ENCODE measurements around the gene RSU1.

DNA sequence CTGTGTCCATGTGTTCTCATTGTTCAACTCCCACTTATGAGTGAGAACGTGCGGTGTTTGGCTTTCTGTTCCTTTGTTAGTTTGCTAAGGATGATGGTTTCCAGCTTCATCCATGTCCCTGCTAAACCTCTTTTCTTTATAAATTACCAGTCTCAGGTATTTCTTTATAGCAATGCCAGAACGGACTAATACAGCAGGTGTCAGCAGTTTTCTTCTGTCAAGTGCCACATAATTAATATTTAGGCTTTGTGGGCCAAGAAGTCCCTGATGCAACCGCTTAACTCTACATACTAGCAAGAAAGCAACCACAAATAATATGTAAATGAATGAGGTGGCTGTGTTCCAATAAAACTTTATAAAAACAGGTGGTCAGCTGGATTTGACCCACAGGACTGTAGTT is 269.3 kb downstream of the RSU1 start:
- TF ChIP-seq, protein P1, sequence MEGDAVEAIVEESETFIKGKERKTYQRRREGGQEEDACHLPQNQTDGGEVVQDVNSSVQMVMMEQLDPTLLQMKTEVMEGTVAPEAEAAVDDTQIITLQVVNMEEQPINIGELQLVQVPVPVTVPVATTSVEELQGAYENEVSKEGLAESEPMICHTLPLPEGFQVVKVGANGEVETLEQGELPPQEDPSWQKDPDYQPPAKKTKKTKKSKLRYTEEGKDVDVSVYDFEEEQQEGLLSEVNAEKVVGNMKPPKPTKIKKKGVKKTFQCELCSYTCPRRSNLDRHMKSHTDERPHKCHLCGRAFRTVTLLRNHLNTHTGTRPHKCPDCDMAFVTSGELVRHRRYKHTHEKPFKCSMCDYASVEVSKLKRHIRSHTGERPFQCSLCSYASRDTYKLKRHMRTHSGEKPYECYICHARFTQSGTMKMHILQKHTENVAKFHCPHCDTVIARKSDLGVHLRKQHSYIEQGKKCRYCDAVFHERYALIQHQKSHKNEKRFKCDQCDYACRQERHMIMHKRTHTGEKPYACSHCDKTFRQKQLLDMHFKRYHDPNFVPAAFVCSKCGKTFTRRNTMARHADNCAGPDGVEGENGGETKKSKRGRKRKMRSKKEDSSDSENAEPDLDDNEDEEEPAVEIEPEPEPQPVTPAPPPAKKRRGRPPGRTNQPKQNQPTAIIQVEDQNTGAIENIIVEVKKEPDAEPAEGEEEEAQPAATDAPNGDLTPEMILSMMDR (optimal IDR thresholded peaks at IDR 0.05 in 1 of 3, IDR thresholded peaks at IDR 0.05 in 1 of 3, conservative IDR thresholded peaks at IDR 0.05 in 1 of 3; ENCODE audit: extremely low read depth in 1 of 3, insufficient read depth in 2 of 3, low read length in 3 of 3): no peak
- no peak for TF ChIP-seq EZH2 (IDR thresholded peaks at IDR 0.05; ENCODE audit: low read length)
